ENCODE measurements around the gene IVL.

The IVL gene

DNA sequence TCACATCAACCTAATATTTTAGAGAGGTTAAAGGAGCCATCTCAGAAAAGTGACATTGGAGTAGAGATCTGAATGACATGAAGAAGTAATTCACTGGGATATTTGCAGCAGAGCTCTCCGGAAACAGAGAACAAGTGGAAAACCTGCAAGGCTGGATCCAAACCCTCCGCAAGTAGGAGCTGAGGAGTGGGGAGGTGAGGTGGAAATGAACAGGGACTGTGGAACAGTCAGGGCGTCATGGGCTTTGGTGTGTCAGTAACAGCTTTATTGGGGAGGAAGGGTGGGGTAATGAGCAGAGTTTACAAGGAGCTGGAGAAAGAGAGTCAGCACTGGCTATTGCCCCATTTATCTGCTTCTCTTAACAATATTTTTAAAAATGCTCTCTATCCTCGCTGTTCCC lies 9.3 kb upstream of the IVL start:
- DNase-seq (ENCODE audit: low spot score) = no peak

DNA sequence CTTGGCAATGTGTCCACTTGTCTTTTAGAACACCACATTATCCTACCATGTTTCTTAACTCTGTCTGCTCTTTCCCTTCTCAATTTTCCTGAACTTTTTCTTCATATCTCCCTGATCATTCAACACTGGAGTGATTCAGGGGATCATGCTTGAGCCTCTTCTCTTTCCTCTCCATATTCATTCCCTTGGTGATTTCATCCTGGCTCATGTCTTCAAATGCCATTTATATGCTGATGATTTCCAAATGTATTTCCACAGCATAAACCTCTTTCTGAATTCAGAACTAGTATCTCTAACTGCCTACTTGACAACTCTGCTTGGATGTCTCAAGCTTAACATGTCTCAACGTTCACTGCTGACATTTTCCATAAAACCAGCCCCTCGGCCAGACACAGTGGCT lies 8.5 kb upstream of the IVL start:
- DNase-seq (ENCODE audit: low spot score) = no peak

DNA sequence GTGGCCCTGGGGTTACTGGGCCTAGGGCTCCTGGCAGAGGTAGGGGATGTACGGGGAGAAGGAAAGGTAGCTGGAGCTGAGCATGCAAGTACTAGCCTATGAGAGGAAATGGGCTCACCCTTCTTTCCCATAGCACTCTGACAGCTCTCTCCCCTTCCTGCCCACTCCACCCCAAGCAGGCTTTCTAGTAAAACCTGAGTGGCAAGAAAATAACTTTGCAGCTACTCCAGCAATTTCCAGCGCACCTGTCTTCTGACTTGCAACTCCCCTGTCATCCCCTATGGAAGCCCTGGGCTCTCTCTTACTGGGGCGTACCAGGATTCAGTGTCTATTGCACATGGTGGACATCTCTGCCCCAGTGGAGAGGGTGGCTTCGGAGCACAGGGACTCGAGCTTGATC lies 6.7 kb upstream of the IVL start:
- no peak for DNase-seq (ENCODE audit: low spot score)

DNA sequence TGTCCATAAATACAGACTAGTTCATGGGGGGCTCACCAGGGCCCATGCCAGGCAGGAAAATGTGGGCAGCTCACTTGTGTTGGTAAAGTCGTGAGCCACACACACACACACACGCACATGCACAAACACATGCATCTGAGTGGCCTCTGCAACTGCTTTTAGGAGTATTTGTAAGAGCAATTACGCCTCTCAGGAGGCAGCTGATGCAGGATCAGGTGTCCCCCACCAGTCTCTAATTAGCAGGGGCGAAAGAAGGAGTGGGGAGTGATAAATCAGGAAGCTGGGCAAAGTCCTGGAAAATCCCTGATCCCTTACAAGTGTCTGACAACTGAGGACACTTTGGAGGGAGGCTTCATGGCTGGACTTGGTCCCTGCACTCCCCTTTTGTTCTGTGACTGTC lies 5.7 kb upstream of the IVL start:
- no peak for DNase-seq (ENCODE audit: low spot score)

DNA sequence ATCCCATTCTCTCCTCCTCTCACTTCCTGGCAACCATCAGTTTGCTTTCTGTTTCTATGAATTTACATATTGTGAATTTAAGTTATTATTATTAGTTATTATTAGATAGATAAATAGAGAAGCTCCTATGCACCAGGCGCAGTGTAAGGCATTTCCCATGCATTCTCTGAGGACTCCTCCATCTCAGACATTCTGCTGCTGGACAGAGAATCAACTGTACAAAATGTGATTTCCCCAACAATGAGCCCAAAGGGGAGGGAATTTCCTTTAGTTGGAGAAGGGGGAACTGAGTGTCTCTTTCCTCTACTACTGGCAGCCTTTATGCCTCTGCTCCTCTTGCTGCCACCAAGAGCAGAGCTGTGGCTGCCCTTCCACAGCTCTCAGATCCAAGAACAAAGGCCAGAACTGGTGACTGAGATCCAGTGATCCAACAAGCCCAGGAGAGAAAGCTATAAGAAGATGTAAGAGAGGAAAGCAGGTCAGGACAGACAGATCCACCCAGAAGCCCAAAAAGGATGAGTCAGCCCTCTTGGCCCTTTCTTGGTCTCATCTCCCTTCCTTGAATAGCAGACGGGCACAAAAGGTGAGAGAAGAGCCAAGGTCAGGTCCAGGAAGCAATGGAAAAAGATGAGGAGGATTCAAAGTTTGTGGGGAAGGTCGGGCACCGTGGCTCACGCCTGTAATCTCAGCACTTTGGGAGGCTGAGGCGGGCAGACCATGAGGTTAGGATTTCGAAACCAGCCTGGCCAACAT lies 3.5 kb upstream of the IVL start:
- no peak for DNase-seq (ENCODE audit: low spot score)

DNA sequence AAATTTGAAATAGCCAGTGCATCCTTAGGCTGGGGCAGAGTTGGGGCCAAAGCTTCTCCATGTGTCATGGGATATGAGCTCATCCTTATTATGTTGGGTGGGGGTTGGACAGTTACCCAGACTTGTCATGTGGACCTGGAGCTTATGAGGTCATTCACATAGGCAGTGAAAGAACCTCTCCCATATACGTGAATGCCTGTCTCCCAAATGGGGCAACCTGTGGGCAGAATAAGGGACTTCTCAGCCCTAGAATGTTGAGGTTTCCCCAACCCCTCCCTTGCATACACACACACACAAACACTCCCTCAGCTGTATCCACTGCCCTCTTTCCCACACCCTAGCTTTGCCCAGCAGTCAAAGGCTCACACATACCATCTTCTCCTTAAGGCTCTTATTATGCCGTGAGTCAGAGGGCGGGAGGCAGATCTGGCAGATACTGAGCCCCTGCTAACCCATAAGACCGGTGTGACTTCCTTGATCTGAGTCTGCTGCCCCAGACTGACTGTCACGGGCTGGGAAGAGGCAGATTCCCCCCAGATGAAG lies 2.3 kb upstream of the IVL start:
- no peak for DNase-seq (ENCODE audit: low spot score)

DNA sequence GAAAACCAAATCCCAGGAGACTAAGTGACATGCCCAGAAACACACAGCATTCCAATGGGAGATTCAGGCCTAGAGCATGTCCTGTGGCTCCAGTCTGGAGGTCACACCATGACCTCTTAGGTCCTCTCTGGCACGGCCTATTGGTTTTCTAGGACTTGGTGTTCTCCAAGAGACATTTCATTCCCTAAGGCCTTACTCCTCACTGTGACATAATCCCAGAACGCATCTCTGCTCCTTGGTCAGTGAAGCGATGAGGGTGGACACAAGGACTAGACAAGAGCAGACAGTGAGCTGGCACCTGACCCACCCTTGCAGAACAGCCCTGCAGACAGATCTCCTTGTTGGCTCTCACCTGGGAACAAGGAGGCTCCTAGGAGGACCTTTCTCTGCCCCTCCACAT lies 860 bp downstream of the IVL start:
- no peak for DNase-seq (ENCODE audit: low spot score)

DNA sequence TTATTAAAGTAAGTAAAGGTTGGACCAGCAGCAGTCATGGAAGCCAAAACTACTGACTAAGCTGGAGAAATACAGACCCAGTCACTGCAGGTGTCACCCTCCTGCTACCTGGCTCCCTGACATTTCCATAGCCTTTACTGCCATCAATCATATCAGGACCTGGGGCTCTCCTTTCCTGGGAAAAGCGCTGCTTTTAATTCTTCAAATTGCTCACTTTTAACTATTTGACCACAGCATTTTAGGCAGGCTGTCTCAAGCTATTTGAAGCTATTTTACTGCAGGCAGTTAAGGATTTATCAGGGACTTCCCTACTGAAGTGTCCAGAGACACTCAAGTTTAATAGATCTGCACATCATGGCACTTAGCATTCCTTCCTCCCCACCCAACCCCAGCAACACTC lies 4.1 kb downstream of the IVL start:
- no peak for DNase-seq (ENCODE audit: low spot score)

DNA sequence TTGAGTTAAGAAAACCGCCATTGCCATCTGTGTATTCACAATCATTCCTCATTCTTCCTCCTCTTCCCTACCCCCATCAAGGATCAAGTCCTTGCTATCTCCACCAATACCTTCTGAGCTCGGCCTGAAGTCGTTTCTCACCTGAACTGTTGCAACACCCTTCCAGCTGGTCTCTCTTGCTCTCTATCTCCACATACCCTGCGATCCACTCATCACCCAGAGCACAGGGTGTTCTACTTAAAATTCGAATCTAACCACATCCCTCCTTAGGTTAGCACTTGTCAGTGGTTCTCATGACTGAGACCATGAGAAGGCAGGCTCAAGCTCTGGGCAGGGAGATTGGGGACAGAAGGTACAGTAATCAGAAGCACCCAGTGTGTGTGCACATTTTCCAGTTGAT lies 4.6 kb downstream of the IVL start:
- DNase-seq (ENCODE audit: low spot score) = no peak

DNA sequence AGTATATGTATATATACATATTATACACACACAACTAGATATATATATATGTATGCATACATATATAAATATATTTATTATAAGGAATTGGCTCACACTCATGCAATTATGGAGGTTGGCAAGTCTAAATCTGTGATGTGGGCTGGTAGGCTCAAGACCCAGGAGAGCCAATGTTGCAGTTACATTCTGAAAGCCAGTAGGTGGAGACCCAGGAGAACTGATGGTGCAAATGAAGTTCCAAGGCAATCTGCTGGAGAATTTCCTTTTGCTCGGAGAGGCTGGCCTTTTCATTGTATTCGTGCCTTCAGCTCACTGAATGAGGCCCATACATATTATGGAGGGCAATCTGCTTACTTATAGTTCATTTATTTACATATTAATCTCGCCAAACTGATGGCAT lies 9.4 kb downstream of the IVL start:
- no peak for DNase-seq (ENCODE audit: low spot score)

DNA sequence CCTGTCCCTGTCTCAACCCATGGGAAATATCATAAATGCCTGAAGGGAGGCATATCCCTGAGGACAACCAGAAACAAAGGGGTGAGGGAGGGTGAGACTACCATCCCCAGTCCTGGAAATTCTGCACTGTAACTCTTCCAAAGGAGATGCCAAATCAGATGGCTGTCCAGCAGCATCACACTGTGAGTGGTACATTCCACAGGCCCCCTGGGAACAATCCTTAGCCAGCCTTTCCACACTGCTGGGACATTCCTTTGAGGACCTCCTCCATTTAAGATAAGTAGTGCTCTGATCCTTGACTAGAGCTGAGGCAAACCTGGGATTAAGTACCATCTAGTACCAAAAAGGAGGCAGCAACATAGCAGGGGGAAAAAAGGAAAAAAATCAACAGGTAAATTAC lies 10.7 kb downstream of the IVL start:
- DNase-seq (ENCODE audit: low spot score) = no peak

DNA sequence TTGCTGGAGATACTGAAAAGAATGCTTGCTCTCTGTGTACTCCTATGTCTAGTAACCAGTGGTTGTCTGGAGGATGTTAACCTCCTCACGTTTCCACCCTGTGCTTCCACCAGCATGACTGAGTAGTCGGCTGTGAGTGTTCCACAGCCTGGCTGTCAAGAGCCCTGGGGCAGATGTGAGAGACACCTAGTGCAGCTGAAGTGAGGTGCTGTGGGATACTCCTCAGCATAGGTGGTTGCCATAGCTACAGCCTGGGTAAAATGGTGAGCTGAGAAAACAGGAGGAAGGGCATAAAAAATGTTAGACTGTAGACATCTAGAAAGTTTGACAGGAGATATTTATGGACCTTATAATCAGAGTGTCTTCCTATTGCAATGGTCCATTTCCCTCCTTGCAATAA lies 15.8 kb downstream of the IVL start:
- DNase-seq (ENCODE audit: low spot score) = no peak

DNA sequence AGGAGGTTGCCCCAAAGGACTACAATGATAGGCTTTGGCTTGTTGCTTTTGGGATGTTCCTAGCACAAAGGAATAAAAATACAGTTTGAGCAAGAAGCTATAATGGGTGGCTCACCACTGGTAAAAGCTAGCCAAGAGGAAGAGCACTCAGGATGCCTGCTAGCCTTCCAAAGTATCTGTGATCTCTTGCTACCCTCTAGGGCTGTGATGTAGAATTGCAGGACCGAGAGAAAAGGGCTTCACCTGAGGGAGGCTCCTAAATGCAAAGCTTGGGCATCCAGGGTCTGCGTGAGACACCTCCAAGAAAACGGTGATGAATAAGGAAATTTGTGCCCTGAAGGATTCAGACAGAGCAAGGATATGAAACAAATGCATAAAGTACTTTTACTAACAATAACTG lies 17.7 kb downstream of the IVL start:
- DNase-seq (ENCODE audit: low spot score) = no peak

DNA sequence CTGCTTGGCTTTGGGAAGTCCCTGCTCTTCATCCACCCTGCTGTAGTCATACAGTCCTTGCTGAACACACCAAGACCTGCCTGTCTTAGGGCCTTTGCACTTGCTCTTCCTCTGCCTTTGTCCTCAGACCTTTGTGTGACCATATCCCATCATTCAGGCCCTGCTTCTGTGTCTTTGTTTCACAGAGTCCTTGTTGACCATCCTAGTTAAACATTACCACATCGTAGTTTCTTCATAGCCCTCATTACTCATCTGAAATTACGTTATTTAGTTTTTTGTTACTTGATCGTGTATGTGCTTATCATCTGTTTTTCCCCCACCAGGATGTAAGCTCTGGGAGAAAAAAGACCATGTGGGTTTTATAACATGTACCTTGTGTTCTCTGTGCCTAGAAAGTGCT lies 20.3 kb downstream of the IVL start:
- no peak for DNase-seq (ENCODE audit: low spot score)

DNA sequence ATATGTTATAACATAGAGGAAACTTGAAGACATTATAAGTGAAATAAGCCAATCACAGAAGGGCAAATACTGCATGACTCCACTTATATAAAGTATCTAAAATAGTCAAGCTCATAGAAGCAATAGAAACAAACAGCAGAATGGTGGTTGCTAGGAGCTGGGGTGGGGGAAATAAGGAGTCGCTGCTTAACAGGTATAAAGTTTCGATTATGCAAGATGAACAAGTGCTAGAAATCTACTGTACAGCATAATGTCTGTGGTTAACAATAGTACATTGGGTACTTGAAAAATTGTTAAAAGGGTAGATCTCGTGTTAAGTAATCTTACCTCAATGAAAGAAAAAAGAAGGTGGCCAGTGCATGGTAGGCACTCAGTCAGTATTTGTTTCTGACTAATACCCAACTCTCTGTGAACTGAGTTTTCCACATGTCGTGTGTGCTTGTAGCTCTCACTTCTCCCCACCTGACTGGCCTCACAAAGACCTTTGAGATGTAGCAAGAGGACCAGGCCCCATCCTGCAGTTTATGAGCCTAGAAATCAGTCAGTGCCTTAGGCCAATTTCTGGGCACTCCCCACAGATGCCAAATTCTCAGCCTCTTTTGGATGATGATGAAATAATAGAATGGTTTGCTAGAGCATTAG lies 23.9 kb downstream of the IVL start:
- DNase-seq (ENCODE audit: low spot score) = no peak

DNA sequence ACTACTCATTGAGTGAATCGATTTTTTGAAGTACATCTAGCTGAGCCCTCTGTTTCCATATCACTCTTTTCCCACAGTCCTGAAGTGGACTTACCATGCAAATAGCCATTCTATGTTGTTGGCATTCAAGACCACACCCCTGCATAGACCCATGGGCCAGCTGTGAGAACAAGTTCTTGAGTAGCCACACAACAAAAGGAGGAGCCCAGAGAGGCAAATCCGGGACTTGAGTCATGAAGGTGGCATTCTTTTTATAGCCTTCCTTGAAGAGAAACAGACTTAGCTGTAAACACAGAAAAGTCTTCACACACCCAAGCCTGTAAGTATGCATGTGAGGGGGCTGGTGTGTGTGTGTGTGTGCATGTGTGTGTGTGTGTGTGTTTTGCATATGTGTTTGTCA lies 24.9 kb downstream of the IVL start:
- no peak for DNase-seq (ENCODE audit: low spot score)

DNA sequence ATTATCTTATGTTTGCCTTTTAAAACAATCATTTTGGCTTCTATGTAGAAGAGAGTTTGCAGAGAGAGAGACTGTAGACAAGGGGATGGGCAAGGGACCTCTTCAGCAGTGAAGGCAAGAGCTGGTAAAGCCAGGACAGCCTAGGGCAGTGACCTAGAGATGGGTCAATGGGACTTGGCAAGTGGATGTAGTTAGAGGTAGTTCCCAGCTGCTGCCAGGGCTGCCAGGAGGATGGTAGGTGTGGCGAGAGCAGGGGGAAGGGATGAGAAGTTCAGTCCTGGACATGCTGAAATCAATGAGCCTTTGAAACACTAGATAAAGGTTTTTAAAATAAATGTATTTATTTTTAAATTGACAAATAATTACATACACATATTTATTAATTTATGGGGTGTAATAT lies 32.3 kb downstream of the IVL start:
- DNase-seq (ENCODE audit: low spot score) = no peak

DNA sequence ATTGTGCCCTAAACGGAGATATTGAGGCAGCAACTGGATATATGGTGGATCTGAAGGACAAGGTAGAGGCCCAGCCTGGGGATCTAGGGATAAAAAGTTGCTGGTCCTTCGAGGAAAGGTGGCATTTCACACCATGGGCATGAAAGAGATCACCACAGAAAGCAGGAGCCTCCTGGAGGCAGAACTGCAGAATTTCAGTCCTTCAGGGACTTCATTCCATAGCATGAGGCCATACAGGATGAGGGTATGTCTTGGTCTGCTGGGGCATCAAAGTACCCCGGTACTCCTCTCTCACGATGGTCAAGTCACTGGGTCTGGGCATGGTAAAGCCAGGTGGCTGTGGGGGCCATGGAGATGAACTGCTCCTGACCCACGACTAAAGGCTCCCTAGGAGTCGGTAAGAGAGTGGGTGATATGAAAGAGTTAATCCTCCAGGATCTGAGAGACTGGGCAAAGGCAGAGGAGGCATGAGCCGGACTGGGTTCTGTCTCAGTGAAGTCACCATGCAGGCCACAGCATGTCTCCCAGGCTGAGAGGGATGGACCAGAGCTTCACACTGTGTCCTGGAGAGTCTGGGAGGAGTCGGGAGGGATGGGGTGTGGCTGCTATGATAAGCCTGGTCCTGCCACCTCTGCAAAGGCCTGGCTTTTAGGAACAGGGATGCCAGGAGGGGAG lies 32.8 kb downstream of the IVL start:
- no peak for DNase-seq (ENCODE audit: low spot score)

DNA sequence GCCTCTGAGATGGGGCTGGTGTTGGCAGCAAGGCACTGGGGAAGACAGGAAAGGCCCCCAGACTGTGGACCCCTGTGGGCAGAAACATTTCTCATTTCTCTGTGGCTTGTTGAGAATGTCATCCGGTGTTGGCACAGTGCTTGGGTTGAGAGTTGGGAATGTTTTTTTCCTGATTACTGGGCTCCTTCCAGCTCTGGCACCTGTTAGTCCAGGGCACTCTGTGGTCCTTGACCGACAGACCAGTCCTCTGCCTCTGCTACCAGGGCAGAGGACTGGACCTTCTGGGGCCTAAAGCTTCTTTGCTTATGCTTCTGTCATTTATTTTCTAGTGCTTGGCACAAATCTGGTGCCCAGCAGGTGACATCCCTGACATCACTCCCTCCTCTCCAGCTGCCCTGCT lies 33.8 kb downstream of the IVL start:
- no peak for DNase-seq (ENCODE audit: low spot score)

DNA sequence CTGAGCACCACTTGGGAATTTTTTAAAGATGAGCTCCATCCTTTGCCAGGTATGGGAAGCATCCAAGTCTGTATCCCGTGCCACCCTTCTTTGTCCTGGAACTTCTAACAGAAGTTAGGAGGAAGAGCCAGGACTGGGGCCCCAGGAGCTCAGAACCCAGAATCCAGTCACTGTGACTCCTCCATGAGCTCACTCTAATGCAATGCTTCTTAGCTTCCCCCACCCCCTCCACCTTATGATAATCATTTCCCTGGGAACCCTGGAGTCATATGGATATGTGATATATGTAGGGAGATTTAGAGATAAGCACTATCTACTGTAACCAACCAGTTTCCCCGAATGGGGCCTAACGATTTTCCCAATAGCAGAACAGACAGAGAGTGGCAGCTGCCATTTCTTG lies 37.9 kb downstream of the IVL start:
- no peak for DNase-seq (ENCODE audit: low spot score)

DNA sequence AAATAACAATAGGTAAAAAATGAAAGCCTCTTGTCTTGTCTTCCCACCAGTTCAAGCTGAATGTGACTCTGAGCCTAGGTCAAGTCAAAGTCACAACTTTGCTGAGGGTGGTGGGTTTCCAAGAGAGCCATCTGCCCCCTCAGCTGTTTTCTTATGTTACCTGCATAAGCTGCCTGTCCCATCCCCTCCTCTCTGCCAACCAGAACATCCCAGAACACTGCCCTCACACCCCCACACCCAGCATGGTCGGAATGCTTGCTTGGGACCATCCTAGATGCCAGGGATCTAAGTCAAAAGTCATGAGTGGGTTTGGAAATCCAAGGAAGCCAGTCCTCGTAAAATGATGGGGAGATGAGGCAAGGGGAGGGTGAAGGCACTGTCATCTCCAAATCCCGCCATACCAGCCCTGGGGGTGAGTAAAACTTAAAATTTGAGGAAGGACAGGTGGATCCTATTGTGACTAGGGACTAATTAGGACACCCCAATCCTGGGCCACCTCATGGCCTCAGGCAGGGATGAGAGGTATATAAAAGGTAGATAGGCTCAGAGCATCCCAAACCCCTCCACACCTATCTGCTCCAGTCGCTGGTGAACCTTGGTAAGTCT lies 38.4 kb downstream of the IVL start, which contains the start of gene SPRR5:
Gene SPRR5, plus strand, starts transcription at position 556 of the 606 bp plus-strand sequence. CDS start 1,349 bp downstream, outside the sequence.
- no peak for DNase-seq (ENCODE audit: low spot score)

DNA sequence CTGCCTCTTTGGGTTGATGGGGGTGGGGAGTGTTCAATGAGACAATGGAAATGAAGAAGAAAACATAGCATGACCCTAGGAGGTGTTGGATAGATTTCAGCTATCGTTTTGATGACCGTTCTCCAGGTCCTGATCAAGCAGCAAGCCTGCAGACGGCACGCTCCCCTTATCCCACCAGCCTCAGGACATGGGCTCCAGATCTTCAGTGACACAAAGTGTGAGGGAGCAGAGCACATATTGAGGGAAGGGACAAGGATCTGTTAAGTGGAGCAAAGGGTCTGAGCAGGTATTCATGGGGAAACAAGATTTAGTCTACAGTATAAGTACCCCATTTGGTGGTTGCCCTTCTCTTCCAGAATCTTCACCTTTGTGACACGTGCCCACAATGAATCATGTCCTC lies 43.4 kb downstream of the IVL start:
- DNase-seq (ENCODE audit: low spot score) = no peak

DNA sequence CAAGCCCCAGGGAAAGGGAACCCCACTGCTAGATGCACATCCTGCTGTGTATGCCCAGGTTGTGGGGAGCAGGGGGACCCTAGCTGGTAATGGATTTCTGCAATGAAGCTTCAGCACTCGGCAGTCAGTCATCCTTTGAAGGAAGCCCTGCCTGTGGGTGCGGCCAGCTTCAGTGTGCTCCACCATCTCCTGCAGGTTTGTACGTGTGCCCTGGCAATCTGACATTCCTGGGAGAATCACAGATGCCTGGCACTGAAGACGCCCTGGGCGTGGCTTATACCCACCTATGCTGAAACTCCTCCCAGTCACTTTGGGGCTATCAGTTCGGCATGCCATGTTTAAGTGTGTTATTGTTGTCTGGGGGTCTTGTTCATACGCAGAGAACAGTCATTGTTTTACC lies 45.4 kb downstream of the IVL start:
- DNase-seq (ENCODE audit: low spot score) = no peak
